Gastrocnemius medialis (tissue), 4 donors: Measurements from ENCODE around the gene SLC31A2. TPM values are rescaled to one million over a fixed set of nuclear protein-coding genes. Genes with fewer than 3 reads are reported as not detected.

Source experiments
- ATAC-seq, 2 donors: fragments of 150-250 bp; one replicate each; pipeline ENCODE4 v1.9.1; 2016
- DNase-seq, 2 donors: peaks; one replicate each; pipeline ENCODE4 v3.0.0-alpha.2; 2019
- H3K27ac ChIP-seq, 4 donors: fragments of 200-600 bp; sonication (generic); 1 replicate in 1 of 4; 2 replicates in 3 of 4; pipeline ENCODE4 v1.5.1; 2016 to 2018; ENCODE audit warnings: mild to moderate bottlenecking in 2 of 4, moderate library complexity in 1 of 4
- H3K27me3 ChIP-seq, 3 donors: fragments of 200-600 bp; sonication (generic) in 2 of 3; 1 replicate in 1 of 3; 2 replicates in 2 of 3; pipeline versions ENCODE4 v1.5.1 to v1.6.0; 2016 to 2019; ENCODE audit warnings: mild to moderate bottlenecking in 1 of 3, moderate library complexity in 1 of 3
- H3K36me3 ChIP-seq, 2 donors: fragments of 200-600 bp; sonication (generic) in 1 of 2; one replicate each; pipeline ENCODE4 v1.5.1; 2017 to 2018
- H3K4me1 ChIP-seq, 2 donors: fragments of 200-600 bp; sonication (generic) in 1 of 2; one replicate each; pipeline ENCODE4 v1.5.1; 2016 to 2017; ENCODE audit warnings: mild to moderate bottlenecking in 2 of 2
- H3K4me3 ChIP-seq, 4 donors: fragments of 200-600 bp; sonication (generic) in 3 of 4; 1 replicate in 1 of 4; 2 replicates in 3 of 4; pipeline ENCODE4 v1.5.1; 2016 to 2019; ENCODE audit warnings: mild to moderate bottlenecking in 2 of 4
- H3K9me3 ChIP-seq, 3 donors: fragments of 200-600 bp; sonication (generic) in 2 of 3; 1 replicate in 1 of 3; 2 replicates in 2 of 3; pipeline ENCODE4 v1.5.1; 2016 to 2019
- POLR2A ChIP-seq, 2 donors: fragments of 450-650 bp; IDR thresholded peaks; one replicate each; pipeline ENCODE4 v1.6.1; 2017; ENCODE audit warnings: antibody characterized with exemption in 2 of 2, mild to moderate bottlenecking in 2 of 2, moderate library complexity in 2 of 2
- in situ Hi-C, 4 donors: fragments of 200-750 bp; cut with MboI; loops; one replicate each; pipeline versions ENCODE4 v1.15.0 to v1.8.0; 2017; ENCODE audit warnings: low sequenced_read_pairs in 4 of 4
- intact Hi-C: fragments of 100-400 bp; cut with DNase I; formaldehyde crosslinking; loops from one replicate; pipeline ENCODE4 v1.15.1; 2023; ENCODE audit warnings: low total_unique reads
- total RNA-seq, 4 donors: library from RNA; depleted of rRNA; stranded (reverse); fragments of >200 nt; gene quantifications; one replicate each; pipeline versions ENCODE4 v1.1.0 to v1.2.3, GENCODE V29; 2016
- TF ChIP-seq, protein P1 (sequence below), 5 experiments: fragments of 450-650 bp in 3 of 5; fragments of 200-600 bp in 2 of 5; sonication (generic) in 2 of 5; IDR thresholded peaks in 4 of 5; conservative IDR thresholded peaks in 1 of 5; 1 replicate in 4 of 5; 2 replicates in 1 of 5; pipeline ENCODE4 v1.5.1; 2016 to 2019; ENCODE audit warnings: antibody characterized with exemption in 5 of 5, mild to moderate bottlenecking in 3 of 5, moderate library complexity in 3 of 5

SLC31A2 gene
- total RNA-seq, 4 donors from 2014 or later = 17.5 to 29.6 (median 23.9) TPM

GRCh38 chr9:113125386-113126035, 25.3 kb upstream of the SLC31A2 start:
- H3K4me1 ChIP-seq = no peaks in the 10 kb centered on the region
- no peak for ATAC-seq
- no peak overlapping the region for H3K27ac ChIP-seq
- no peak for TF ChIP-seq POLR2A (IDR thresholded peaks at IDR 0.05)
- TF ChIP-seq, protein P1, sequence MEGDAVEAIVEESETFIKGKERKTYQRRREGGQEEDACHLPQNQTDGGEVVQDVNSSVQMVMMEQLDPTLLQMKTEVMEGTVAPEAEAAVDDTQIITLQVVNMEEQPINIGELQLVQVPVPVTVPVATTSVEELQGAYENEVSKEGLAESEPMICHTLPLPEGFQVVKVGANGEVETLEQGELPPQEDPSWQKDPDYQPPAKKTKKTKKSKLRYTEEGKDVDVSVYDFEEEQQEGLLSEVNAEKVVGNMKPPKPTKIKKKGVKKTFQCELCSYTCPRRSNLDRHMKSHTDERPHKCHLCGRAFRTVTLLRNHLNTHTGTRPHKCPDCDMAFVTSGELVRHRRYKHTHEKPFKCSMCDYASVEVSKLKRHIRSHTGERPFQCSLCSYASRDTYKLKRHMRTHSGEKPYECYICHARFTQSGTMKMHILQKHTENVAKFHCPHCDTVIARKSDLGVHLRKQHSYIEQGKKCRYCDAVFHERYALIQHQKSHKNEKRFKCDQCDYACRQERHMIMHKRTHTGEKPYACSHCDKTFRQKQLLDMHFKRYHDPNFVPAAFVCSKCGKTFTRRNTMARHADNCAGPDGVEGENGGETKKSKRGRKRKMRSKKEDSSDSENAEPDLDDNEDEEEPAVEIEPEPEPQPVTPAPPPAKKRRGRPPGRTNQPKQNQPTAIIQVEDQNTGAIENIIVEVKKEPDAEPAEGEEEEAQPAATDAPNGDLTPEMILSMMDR (IDR thresholded peaks at IDR 0.05 in 4 of 5, conservative IDR thresholded peaks at IDR 0.05 in 1 of 5) = no peak
- no peaks in the 10 kb centered on the region for H3K36me3 ChIP-seq
- no peaks in the 10 kb centered on the region for H3K9me3 ChIP-seq
- intact Hi-C loops (no loop called here), in situ Hi-C loops (no loop called here)
- H3K27me3 ChIP-seq = peaks cover 0 to 12% (median 0%) of the 10 kb centered on the region in 3 donors
- H3K4me3 ChIP-seq = no peak overlapping the region
- no peak for DNase-seq

DNA sequence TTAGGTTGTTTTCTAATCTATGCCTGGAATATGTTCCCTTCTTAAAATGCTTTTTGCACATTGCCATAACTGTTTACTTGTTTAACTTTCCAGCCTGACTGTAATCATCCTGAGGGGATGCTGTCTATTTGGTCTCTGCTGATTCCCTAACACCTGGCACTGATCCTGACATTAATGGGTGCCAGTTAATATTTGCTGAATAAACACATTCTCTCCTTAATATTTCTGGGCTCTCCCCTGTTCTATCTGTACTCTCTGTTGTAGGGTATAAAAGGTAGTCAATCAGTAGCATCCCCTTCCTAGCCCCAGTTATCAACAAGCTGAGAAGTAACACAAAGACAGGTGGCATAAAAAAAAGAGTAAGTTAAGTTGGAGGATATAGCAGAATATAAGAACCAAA, 21.3 kb upstream of the SLC31A2 start:
- no peak overlapping the region for H3K27ac ChIP-seq
- DNase-seq (no peak), ATAC-seq (no peak)
- in situ Hi-C loops (no loop called here), intact Hi-C loops (no loop called here)
- peaks cover 0 to 12% (median 0%) of the 10 kb centered on the region in 3 donors for H3K27me3 ChIP-seq
- no peaks in the 10 kb centered on the region for H3K4me1 ChIP-seq
- no peaks in the 10 kb centered on the region for H3K9me3 ChIP-seq
- H3K36me3 ChIP-seq = no peaks in the 10 kb centered on the region
- no peak for TF ChIP-seq POLR2A (IDR thresholded peaks at IDR 0.05)
- TF ChIP-seq, protein P1 (IDR thresholded peaks at IDR 0.05 in 4 of 5, conservative IDR thresholded peaks at IDR 0.05 in 1 of 5) = no peak
- H3K4me3 ChIP-seq = no peak overlapping the region

DNA sequence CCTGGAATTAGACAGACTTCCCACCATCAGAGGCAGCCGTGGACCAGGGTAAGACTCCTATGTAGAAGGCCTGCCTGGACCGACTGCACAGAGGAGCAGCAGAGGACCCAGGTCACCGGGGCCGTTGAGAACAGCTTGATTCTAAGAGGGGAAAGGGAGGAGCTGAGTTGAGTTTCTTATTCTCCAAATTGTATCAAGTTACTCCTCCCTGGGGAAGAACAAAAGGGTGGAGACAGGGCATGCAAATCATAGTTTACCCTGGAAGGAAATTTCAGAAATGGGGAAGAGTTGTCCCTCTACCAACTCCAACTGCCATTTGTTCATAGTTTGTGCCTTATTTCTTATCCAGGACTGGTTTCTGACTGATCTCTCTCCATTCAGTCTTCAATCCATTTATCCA, 20.9 kb upstream of the SLC31A2 start:
- Histone ChIP-seq H3K36me3 (no peaks in the 10 kb centered on the region), H3K27me3 (peaks cover 0 to 12% (median 0%) of the 10 kb centered on the region in 3 donors), H3K27ac (no peak overlapping the region), H3K9me3 (no peaks in the 10 kb centered on the region), H3K4me3 (no peak overlapping the region), H3K4me1 (no peaks in the 10 kb centered on the region)
- intact Hi-C loops (no loop called here), in situ Hi-C loops (no loop called here)
- ATAC-seq (no peak), DNase-seq (no peak)
- TF ChIP-seq, protein P1 (IDR thresholded peaks at IDR 0.05 in 4 of 5, conservative IDR thresholded peaks at IDR 0.05 in 1 of 5) = no peak
- TF ChIP-seq POLR2A (IDR thresholded peaks at IDR 0.05) = no peak

- no peak overlapping the region for H3K27ac ChIP-seq
- no peaks in the 10 kb centered on the region for H3K4me1 ChIP-seq
- in situ Hi-C loops (no loop called here), intact Hi-C loops (no loop called here)
- no peaks in the 10 kb centered on the region for H3K36me3 ChIP-seq
- no peak for DNase-seq
- H3K9me3 ChIP-seq = no peaks in the 10 kb centered on the region
- TF ChIP-seq, protein P1 (IDR thresholded peaks at IDR 0.05 in 4 of 5, conservative IDR thresholded peaks at IDR 0.05 in 1 of 5) = no peak
- no peak for TF ChIP-seq POLR2A (IDR thresholded peaks at IDR 0.05)
- ATAC-seq = no peak
- peaks cover 0 to 12% (median 0%) of the 10 kb centered on the region in 3 donors for H3K27me3 ChIP-seq
- H3K4me3 ChIP-seq = no peak overlapping the region
Measured at GRCh38 chr9:113131689-113132151, 19.1 kb upstream of the SLC31A2 start.
